HG03095 (cell line): Measurements from ENCODE around the gene IGFBP5.

Experiments
- ATAC-seq: cut with Tn5 transposase; IDR thresholded peaks from one replicate; pipeline ENCODE4 v1.9.1; 2021; ENCODE audit warnings: moderate library complexity; ENCODE audit not compliant: unreplicated experiment

Gene IGFBP5

DNA sequence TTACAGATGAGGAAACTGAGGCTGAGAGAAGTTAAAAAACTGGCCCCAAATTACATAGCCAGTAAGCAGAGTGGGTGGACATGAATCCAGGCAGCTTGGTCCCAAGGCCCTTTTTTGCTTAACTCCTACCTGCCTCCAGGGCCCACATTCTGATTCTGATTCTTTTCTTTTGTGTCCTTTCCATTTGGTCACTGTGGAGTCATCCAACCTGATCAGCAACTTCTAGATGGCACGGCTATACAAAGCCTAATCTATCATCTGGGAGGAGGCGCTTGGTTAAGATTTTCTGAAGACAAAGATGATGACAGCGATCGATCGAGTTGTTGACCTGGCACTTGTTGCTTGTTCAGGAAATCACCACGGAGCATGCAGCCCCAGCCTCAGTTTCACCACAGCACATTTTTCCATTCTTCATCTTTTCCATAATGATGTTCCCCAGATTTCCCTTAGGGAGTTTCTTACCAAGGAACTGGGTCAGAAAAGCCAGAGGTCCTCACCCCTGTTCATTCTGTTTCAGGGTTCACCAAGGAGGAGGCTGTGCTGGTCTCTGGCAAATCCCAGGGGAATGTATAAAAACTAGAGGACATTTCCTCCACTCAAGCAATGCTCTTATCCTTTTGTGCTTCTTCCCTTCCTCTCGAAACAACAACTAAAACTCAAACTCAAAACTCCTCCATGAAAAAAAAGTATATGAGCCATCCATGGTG is 69.0 kb downstream of the IGFBP5 start:
- no peak for ATAC-seq

- no peak for ATAC-seq
Measured at GRCh38 chr2:216624251-216624650, 71.1 kb downstream of the IGFBP5 start.

DNA sequence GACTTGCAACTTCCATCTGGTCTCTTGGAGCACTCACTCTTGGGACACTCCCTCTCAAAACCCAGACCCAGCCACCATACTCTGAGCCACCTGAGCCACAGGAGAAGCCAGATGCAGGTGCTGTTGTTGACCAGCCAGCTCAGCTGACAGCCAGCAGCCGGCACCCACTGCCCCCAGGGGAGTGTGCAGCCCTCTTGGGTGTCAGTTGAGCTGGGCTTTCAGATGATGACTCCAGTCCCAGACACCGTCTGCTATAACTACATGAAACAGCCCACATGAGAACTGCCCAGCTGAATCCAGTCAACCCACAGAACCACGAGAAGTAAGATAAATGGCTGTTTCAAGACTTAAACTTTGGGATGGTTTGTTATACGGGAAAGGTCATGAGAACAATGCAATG is 72.8 kb downstream of the IGFBP5 start:
- no peak for ATAC-seq
